ENCODE data around the gene PKHD1. TPM values are rescaled to one million over a fixed set of nuclear protein-coding genes. Genes with fewer than 3 reads are reported as not detected.

Gene PKHD1
- total RNA-seq, 3 donors from 2014 or later = not detected

GRCh38 chr6:52077961-52078625 lies 9.3 kb downstream of the PKHD1 start:
- H3K4me1 Mint-ChIP-seq (ENCODE audit: low read depth) = no peaks in the 10 kb centered on the region
- DNase-seq = no peak
- no peak for ATAC-seq
- H3K27me3 Mint-ChIP-seq (ENCODE audit: low read depth) = peaks cover 23% of the 10 kb centered on the region
- H3K36me3 Mint-ChIP-seq (ENCODE audit: insufficient read depth) = no peaks in the 10 kb centered on the region
- no peaks in the 10 kb centered on the region for H3K9me3 Mint-ChIP-seq
- no peak overlapping the region for H3K4me3 Mint-ChIP-seq

GRCh38 chr6:52077180-52077884 lies 10.1 kb downstream of the PKHD1 start:
- H3K9me3 Mint-ChIP-seq = no peaks in the 10 kb centered on the region
- DNase-seq (no peak), ATAC-seq (no peak)
- H3K27me3 Mint-ChIP-seq (ENCODE audit: low read depth) = peaks cover 29% of the 10 kb centered on the region
- no peak overlapping the region for H3K4me3 Mint-ChIP-seq
- no peaks in the 10 kb centered on the region for H3K4me1 Mint-ChIP-seq (ENCODE audit: low read depth)
- no peaks in the 10 kb centered on the region for H3K36me3 Mint-ChIP-seq (ENCODE audit: insufficient read depth)

GRCh38 chr6:52076791-52077179 lies 10.6 kb downstream of the PKHD1 start:
- ATAC-seq = no peak
- Mint-ChIP-seq H3K36me3 (ENCODE audit: insufficient read depth) (no peaks in the 10 kb centered on the region), H3K4me1 (ENCODE audit: low read depth) (no peaks in the 10 kb centered on the region), H3K4me3 (no peak overlapping the region), H3K9me3 (no peaks in the 10 kb centered on the region), H3K27me3 (ENCODE audit: low read depth) (peaks cover 30% of the 10 kb centered on the region)
- no peak for DNase-seq

- no peaks in the 10 kb centered on the region for H3K36me3 Mint-ChIP-seq (ENCODE audit: insufficient read depth)
- no peaks in the 10 kb centered on the region for H3K9me3 Mint-ChIP-seq
- no peak for DNase-seq
- H3K4me3 Mint-ChIP-seq = no peak overlapping the region
- ATAC-seq = no peak
- H3K4me1 Mint-ChIP-seq (ENCODE audit: low read depth) = no peaks in the 10 kb centered on the region
- peaks cover 32% of the 10 kb centered on the region for H3K27me3 Mint-ChIP-seq (ENCODE audit: low read depth)
Measured at GRCh38 chr6:52074716-52075115, 12.7 kb downstream of the PKHD1 start.

- peaks cover 31% of the 10 kb centered on the region for H3K27me3 Mint-ChIP-seq (ENCODE audit: low read depth)
- H3K36me3 Mint-ChIP-seq (ENCODE audit: insufficient read depth) = no peaks in the 10 kb centered on the region
- ATAC-seq = no peak
- H3K9me3 Mint-ChIP-seq = no peaks in the 10 kb centered on the region
- no peak overlapping the region for H3K4me3 Mint-ChIP-seq
- no peaks in the 10 kb centered on the region for H3K4me1 Mint-ChIP-seq (ENCODE audit: low read depth)
- no peak for DNase-seq
Measured at GRCh38 chr6:52074155-52074554, 13.3 kb downstream of the PKHD1 start.

GRCh38 chr6:52065621-52066020 lies 21.8 kb downstream of the PKHD1 start:
- peaks cover 10% of the 10 kb centered on the region for H3K4me1 Mint-ChIP-seq (ENCODE audit: low read depth)
- H3K4me3 Mint-ChIP-seq = no peak overlapping the region
- peaks cover 2% of the 10 kb centered on the region for H3K27me3 Mint-ChIP-seq (ENCODE audit: low read depth)
- no peak for ATAC-seq
- H3K9me3 Mint-ChIP-seq = no peaks in the 10 kb centered on the region
- no peak for DNase-seq
- H3K36me3 Mint-ChIP-seq (ENCODE audit: insufficient read depth) = no peaks in the 10 kb centered on the region

- Mint-ChIP-seq H3K36me3 (ENCODE audit: insufficient read depth) (no peaks in the 10 kb centered on the region), H3K4me3 (peak overlapping the region; percentile 72), H3K9me3 (no peaks in the 10 kb centered on the region), H3K27me3 (ENCODE audit: low read depth) (peaks cover 2% of the 10 kb centered on the region), H3K4me1 (ENCODE audit: low read depth) (peaks cover 10% of the 10 kb centered on the region)
- peak; percentile 92 to 97 for ATAC-seq
- peak; percentile 26 for DNase-seq
Measured at GRCh38 chr6:52063584-52064344, 23.6 kb downstream of the PKHD1 start.

GRCh38 chr6:52061481-52061880 lies 25.9 kb downstream of the PKHD1 start:
- DNase-seq (no peak), ATAC-seq (no peak)
- H3K36me3 Mint-ChIP-seq (ENCODE audit: insufficient read depth) = no peaks in the 10 kb centered on the region
- H3K4me1 Mint-ChIP-seq (ENCODE audit: low read depth) = peaks cover 10% of the 10 kb centered on the region
- peaks cover 2% of the 10 kb centered on the region for H3K27me3 Mint-ChIP-seq (ENCODE audit: low read depth)
- no peak overlapping the region for H3K4me3 Mint-ChIP-seq
- no peaks in the 10 kb centered on the region for H3K9me3 Mint-ChIP-seq

- H3K4me3 Mint-ChIP-seq = no peak overlapping the region
- H3K4me1 Mint-ChIP-seq (ENCODE audit: low read depth) = peaks cover 10% of the 10 kb centered on the region
- peaks cover 2% of the 10 kb centered on the region for H3K27me3 Mint-ChIP-seq (ENCODE audit: low read depth)
- ATAC-seq (no peak), DNase-seq (no peak)
- no peaks in the 10 kb centered on the region for H3K36me3 Mint-ChIP-seq (ENCODE audit: insufficient read depth)
- no peaks in the 10 kb centered on the region for H3K9me3 Mint-ChIP-seq
Measured at GRCh38 chr6:52059821-52060220, 27.6 kb downstream of the PKHD1 start.

- DNase-seq (no peak), ATAC-seq (no peak)
Measured at GRCh38 chr6:52055451-52055850, 32.0 kb downstream of the PKHD1 start.

GRCh38 chr6:52053038-52053695 lies 34.2 kb downstream of the PKHD1 start:
- DNase-seq = no peak
- Mint-ChIP-seq H3K36me3 (ENCODE audit: insufficient read depth) (no peaks in the 10 kb centered on the region), H3K9me3 (no peaks in the 10 kb centered on the region), H3K4me3 (no peak overlapping the region), H3K4me1 (ENCODE audit: low read depth) (no peaks in the 10 kb centered on the region), H3K27me3 (ENCODE audit: low read depth) (peaks cover 13% of the 10 kb centered on the region)
- no peak for ATAC-seq

More at GRCh38 chr6:52055451-52055850, 32.0 kb downstream of the PKHD1 start:
- no peak overlapping the region for H3K4me3 Mint-ChIP-seq
- peaks cover 9% of the 10 kb centered on the region for H3K27me3 Mint-ChIP-seq (ENCODE audit: low read depth)
- no peaks in the 10 kb centered on the region for H3K9me3 Mint-ChIP-seq
- H3K4me1 Mint-ChIP-seq (ENCODE audit: low read depth) = no peaks in the 10 kb centered on the region
- H3K36me3 Mint-ChIP-seq (ENCODE audit: insufficient read depth) = no peaks in the 10 kb centered on the region

GRCh38 chr6:52050051-52050405 lies 37.4 kb downstream of the PKHD1 start:
- H3K27me3 Mint-ChIP-seq (ENCODE audit: low read depth) = peaks cover 20% of the 10 kb centered on the region
- no peaks in the 10 kb centered on the region for H3K9me3 Mint-ChIP-seq
- H3K4me3 Mint-ChIP-seq = no peak overlapping the region
- DNase-seq = no peak
- H3K36me3 Mint-ChIP-seq (ENCODE audit: insufficient read depth) = no peaks in the 10 kb centered on the region
- H3K4me1 Mint-ChIP-seq (ENCODE audit: low read depth) = no peaks in the 10 kb centered on the region
- ATAC-seq = no peak

- Mint-ChIP-seq H3K36me3 (ENCODE audit: insufficient read depth) (no peaks in the 10 kb centered on the region), H3K4me1 (ENCODE audit: low read depth) (no peaks in the 10 kb centered on the region), H3K4me3 (no peak overlapping the region), H3K27me3 (ENCODE audit: low read depth) (peaks cover 20% of the 10 kb centered on the region), H3K9me3 (no peaks in the 10 kb centered on the region)
- DNase-seq = no peak
- ATAC-seq = no peak
Measured at GRCh38 chr6:52049252-52050050, 38.0 kb downstream of the PKHD1 start.

GRCh38 chr6:52046456-52046855 lies 41.0 kb downstream of the PKHD1 start:
- Mint-ChIP-seq H3K4me1 (ENCODE audit: low read depth) (no peaks in the 10 kb centered on the region), H3K36me3 (ENCODE audit: insufficient read depth) (no peaks in the 10 kb centered on the region), H3K27me3 (ENCODE audit: low read depth) (peaks cover 31% of the 10 kb centered on the region), H3K9me3 (no peaks in the 10 kb centered on the region), H3K4me3 (no peak overlapping the region)
- ATAC-seq (no peak), DNase-seq (no peak)
